ENCODE data around the gene ZBBX. TPM values are rescaled to one million over a fixed set of nuclear protein-coding genes. Genes with fewer than 3 reads are reported as not detected.

ZBBX gene
- polyA plus RNA-seq, 3 donors: 0.07 TPM; not detected in 2

DNA sequence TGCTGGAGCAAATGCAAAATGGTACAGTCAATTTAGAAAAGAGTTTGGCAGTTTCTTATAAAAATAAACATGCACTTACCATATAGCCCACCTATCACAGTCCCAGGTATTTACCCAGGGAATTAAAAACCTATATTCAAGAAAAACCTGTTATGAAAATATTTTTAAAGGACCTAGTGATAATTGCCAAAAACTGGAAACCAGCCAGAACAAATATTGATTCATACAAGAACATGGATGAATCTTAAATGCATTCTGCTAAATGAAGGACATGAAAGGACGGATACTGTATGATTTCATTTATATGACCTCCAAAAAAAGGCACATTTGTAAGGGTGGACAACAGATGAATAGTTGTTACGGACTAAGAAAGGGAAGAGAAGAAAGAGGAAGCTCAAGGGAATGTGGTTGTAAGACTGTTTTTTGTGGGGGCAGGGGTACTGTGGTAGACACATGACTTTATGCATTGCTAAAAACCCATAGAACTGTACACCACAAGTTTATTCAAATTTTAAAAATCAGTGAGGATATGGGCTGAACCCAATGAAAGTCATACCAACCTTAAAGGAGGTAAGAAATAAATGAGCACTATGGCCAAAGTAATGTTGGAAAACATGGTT lies 61.0 kb downstream of the ZBBX start:
- no peak overlapping the region for H3K27ac ChIP-seq (ENCODE audit: low read depth, low read length)
- 62 to 70% (median 65%) methylated on average over 2 of the region's 2 CpGs for WGBS, 3 donors

DNA sequence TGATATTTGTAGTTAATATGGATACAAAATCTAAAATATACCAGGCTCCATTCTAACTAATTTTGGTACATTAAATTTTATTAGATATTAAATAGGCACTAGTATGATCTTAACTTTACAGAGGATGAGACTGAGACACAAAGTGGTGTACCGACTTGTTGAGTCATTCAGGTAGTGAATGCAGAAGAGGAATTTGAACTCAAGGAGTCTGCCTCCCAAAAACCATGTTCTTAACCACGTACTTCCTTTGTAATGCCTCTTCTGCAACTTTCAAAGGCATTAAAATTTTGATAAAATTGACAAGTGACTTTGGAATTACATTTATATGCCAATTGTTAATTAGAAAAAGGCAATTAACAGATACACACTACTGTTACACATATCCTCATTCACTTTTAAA lies 61.8 kb downstream of the ZBBX start:
- H3K27ac ChIP-seq (ENCODE audit: low read depth, low read length): no peak overlapping the region
- 41 to 83% (median 43%) methylated on average over 2 of the region's 2 CpGs for WGBS, 3 donors

GRCh38 chr3:167306319-167306718 lies 73.8 kb downstream of the ZBBX start:
- WGBS, 3 donors: 53 to 73% (median 69%) methylated on average over 1 of the region's 1 CpG
- no peak overlapping the region for H3K27ac ChIP-seq (ENCODE audit: low read depth, low read length)

GRCh38 chr3:167305340-167305890 lies 74.7 kb downstream of the ZBBX start:
- WGBS, 3 donors: 0 to 33% (median 0%) methylated on average over 1 of the region's 1 CpG

DNA sequence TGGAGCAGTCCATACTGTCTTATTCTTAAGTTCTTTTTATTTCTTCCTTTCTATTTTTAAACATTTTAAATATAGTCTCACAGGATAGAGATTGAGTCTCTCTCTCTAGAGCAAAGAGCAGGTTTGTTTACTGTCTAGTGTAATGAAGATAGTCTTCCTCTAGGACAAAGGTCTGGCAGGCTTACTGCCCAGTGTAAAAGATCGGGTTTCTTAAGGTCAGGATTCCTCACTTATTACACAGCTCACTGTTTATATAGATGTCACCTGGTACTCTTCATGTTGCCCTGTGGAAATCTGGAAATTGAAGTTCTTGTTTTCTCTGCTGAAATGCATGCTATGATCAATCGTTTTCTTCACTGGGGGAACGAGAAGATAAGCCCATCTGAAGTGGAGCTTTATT lies 76.0 kb downstream of the ZBBX start:
- 43 to 54% (median 43%) methylated on average over 3 of the region's 3 CpGs for WGBS, 3 donors
- no peak overlapping the region for H3K27ac ChIP-seq (ENCODE audit: low read depth, low read length)

More at GRCh38 chr3:167305340-167305890, 74.7 kb downstream of the ZBBX start:
- no peak overlapping the region for H3K27ac ChIP-seq (ENCODE audit: low read depth, low read length)

- H3K27ac ChIP-seq (ENCODE audit: low read depth, low read length): no peak overlapping the region
- 50 to 80% (median 56%) methylated on average over 2 of the region's 2 CpGs for WGBS, 3 donors
Observed at GRCh38 chr3:167302678-167303077, 77.4 kb downstream of the ZBBX start.

DNA sequence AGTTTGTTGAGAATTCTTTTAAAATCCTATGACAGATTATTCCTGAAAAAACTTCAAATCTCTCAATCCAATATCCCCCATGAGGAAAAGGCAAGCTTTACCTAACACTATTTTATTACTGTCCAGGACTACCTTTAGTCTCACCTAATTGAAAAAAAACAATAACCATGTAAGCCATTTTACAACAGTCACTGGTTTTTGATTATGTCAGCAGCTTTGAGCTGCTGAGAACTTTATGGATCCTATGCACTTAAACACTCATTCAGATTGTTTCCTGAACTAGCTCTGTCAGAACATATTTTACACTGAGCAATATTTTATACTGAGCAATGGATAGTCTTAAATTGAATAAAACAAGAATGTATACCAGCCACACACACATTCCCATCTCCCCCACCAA lies 79.9 kb downstream of the ZBBX start:
- H3K27ac ChIP-seq (ENCODE audit: low read depth, low read length): no peak overlapping the region

GRCh38 chr3:167289435-167289834 lies 90.7 kb downstream of the ZBBX start:
- 83 to 94% (median 86%) methylated on average over 8 of the region's 8 CpGs for WGBS, 3 donors
- H3K27ac ChIP-seq (ENCODE audit: low read depth, low read length): no peak overlapping the region

GRCh38 chr3:167288737-167289136 lies 91.4 kb downstream of the ZBBX start:
- no peak overlapping the region for H3K27ac ChIP-seq (ENCODE audit: low read depth, low read length)

GRCh38 chr3:167287308-167287707 lies 92.8 kb downstream of the ZBBX start:
- no peak overlapping the region for H3K27ac ChIP-seq (ENCODE audit: low read depth, low read length)
- WGBS, 3 donors: 24 to 69% (median 64%) methylated on average over 3 of the region's 3 CpGs

GRCh38 chr3:167274141-167274874 lies 105.8 kb downstream of the ZBBX start:
- WGBS, 3 donors: 28 to 88% (median 80%) methylated on average over 7 of the region's 7 CpGs
- H3K27ac ChIP-seq (ENCODE audit: low read depth, low read length): no peak overlapping the region

GRCh38 chr3:167253037-167253436 lies 127.1 kb downstream of the ZBBX start:
- H3K27ac ChIP-seq (ENCODE audit: low read depth, low read length): no peak overlapping the region
- WGBS, 3 donors: 72 to 88% (median 77%) methylated on average over 1 of the region's 1 CpG

DNA sequence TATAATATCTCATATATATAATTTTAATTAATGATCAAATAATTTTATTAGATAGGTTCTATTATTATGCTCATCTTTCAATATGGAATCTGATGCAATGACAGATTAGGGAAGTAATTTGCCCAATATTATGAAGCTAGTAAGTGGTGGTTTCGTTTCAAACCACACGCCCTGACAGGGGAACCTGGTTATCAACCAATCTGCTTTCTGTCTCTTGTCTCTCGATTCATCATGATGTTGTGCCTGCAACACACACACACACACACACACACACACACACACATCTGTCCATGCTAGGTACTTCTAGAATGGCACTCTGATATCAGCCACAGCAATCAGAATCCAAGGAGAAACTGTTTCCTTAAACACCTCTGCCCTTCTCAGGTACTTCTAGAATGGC lies 128.4 kb downstream of the ZBBX start:
- 76 to 82% (median 80%) methylated on average over 3 of the region's 3 CpGs for WGBS, 3 donors
- H3K27ac ChIP-seq (ENCODE audit: low read depth, low read length): no peak overlapping the region

GRCh38 chr3:167246252-167246651 lies 133.8 kb downstream of the ZBBX start:
- no peak overlapping the region for H3K27ac ChIP-seq (ENCODE audit: low read depth, low read length)

DNA sequence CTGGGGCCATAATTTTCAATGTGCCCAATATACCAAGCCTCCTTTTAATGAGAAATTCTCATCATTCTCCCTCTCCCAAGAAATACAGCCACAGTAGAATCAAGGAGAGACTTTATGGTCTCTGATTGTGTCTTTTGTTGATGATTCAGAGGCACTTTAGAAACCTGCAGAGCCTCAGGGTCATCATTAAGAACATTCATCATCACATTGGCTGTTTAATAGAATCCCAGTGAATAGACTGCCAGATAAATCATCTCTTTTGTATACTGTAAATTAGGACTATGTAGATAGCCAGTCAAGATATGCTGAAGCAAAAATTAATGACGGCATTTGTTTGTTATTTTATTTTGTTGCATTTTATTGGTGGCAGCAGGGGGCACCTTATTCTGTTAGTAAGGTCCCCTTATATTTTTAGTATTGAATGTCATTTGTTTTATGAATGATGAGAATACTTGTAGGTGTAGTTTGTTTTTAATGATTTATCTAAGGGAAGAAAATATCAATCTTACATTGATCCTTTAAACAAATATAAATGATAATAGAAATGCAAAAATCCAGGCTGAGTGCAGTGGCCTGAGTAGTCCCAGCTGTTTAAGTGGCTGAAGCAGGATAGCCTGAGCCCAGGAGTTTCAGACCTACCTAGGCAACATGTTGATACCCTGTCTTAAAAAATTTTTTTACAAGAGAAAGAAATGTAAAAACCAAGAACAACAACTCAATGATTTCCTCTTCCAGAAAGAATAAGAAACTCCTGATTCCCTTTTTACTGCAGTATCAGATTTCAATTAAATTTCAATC lies 138.8 kb downstream of the ZBBX start:
- no peak overlapping the region for H3K27ac ChIP-seq (ENCODE audit: low read depth, low read length)
- 73 to 93% (median 79%) methylated on average over 1 of the region's 1 CpG for WGBS, 3 donors

DNA sequence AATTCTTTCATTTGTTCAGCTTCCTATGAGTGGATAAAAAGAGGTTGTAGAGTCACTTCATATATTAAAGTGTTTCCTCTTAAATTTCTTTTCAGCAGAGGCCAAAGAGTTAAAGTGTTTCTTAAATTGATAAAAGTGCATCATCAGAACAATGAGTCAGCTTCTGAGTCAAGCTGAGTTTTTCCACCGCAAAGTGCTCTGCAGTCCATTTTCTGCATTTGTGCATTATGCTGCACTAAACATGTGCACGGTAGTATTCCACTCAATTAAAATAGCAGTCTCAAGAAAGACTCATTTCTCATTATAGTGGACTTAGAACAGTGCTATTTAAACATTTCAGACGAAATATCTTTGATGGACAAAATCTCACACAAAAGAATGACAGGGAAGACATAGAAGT lies 152.0 kb downstream of the ZBBX start:
- no peak overlapping the region for H3K27ac ChIP-seq (ENCODE audit: low read depth, low read length)
- 26 to 67% (median 42%) methylated on average over 3 of the region's 3 CpGs for WGBS, 3 donors

DNA sequence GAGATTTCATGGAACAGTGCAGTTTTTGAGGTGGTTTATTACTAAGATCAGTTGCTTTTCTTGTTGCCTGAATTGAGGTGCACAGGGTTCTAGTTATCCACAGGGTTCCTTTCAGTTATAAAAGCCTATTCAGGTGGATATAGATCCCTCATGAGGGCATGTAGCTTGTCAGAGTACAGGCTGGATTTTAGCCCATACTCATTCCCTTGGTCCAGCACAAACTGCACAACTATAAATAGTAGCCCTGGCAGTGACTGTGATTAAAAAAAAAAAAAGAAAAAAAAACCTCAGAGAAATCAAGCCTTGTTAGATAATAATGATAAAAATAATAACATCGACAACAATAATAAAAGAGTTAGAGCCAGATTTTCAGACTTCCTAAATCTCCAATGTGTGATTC lies 154.3 kb downstream of the ZBBX start:
- no peak overlapping the region for H3K27ac ChIP-seq (ENCODE audit: low read depth, low read length)
- 85 to 97% (median 93%) methylated on average over 1 of the region's 1 CpG for WGBS, 3 donors

DNA sequence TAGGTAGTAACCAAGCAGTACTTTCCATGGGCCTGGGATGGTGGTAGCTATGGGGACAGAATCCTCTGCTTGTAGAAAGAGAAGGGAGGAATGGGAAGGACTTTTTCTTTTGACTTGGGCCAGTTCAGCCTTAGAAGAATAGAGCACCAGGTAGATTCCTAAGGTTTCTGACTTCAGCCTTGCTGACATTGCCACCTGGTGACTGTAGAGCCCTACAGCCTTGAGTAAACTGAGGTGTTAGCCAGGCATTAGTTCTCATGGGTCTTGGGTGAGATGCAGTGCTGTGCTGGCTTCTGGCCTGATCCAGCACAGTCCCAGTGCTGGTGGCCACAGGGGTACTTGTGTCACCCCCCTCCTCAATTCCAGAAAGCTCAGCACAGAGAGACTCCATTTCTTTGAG lies 171.1 kb downstream of the ZBBX start:
- H3K27ac ChIP-seq (ENCODE audit: low read depth, low read length): no peak overlapping the region

DNA sequence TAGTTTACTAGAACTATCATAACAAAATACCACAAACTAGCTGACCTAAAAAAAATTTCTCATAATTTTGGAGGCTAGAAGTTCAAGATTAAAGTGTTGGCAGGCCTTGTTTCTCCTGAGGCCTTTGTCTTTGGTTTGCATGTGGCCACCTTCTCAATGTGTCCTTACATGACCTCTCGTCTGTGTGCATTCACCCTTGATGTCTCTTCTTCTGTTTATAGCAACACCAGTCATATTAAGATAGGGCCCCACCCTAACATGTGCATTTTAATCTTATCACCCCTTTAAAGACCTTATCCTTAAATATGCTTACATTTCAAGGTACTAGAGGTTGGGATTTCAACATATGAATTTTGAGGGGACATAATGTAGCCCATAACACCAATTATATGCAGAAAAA lies 177.0 kb downstream of the ZBBX start:
- no peak overlapping the region for H3K27ac ChIP-seq (ENCODE audit: low read depth, low read length)
- 49 to 61% (median 52%) methylated on average over 1 of the region's 1 CpG for WGBS, 3 donors
